H9 (cell line): ENCODE results near the gene BTD. TPM values are rescaled to one million over a fixed set of nuclear protein-coding genes. Genes with fewer than 3 reads are reported as not detected.

Experiments
- DNase-seq: peaks from one replicate; pipeline ENCODE4 v3.0.0-alpha.2; 2017
- H2AFZ ChIP-seq: one replicate; pipeline ENCODE4 v1.6.1; 2013; ENCODE audit warnings: mild to moderate bottlenecking, low read length, control low read depth, moderate library complexity
- H2AK5ac ChIP-seq: 2 replicates; pipeline ENCODE4 v1.6.1; 2013; ENCODE audit warnings: low read length, control low read depth, mixed read lengths; ENCODE audit not compliant: insufficient read length
- H2BK120ac ChIP-seq: one replicate; pipeline ENCODE4 v1.6.1; 2013; ENCODE audit warnings: low read depth, mild to moderate bottlenecking, low read length, control low read depth, inconsistent platforms; ENCODE audit not compliant: poor library complexity, severe bottlenecking
- H2BK12ac ChIP-seq: 2 replicates; pipeline ENCODE4 v1.6.1; 2013; ENCODE audit warnings: low read length, control low read depth, mixed read lengths, low read depth; ENCODE audit not compliant: insufficient read length
- H2BK15ac ChIP-seq: 2 replicates; pipeline ENCODE4 v1.6.1; 2013; ENCODE audit warnings: low read depth, low read length, control low read depth
- H2BK20ac ChIP-seq: one replicate; pipeline ENCODE4 v1.6.1; 2013; ENCODE audit warnings: low read depth, mild to moderate bottlenecking, low read length, control low read depth, inconsistent platforms; ENCODE audit not compliant: poor library complexity, severe bottlenecking
- H2BK5ac ChIP-seq: 2 replicates; pipeline ENCODE4 v1.6.1; 2013; ENCODE audit warnings: low read length, control low read depth, mixed read lengths; ENCODE audit not compliant: insufficient read length
- H3K14ac ChIP-seq: 2 replicates; pipeline ENCODE4 v1.6.1; 2013; ENCODE audit warnings: low read length, control low read depth; ENCODE audit not compliant: insufficient read depth
- H3K18ac ChIP-seq: 2 replicates; pipeline ENCODE4 v1.6.1; 2013; ENCODE audit warnings: low read depth, mild to moderate bottlenecking, mixed read lengths, low read length, control low read depth; ENCODE audit not compliant: insufficient read length
- H3K23ac ChIP-seq: 2 replicates; pipeline ENCODE4 v1.6.1; 2013; ENCODE audit warnings: low read length, control low read depth, mixed read lengths, low read depth; ENCODE audit not compliant: insufficient read length
- H3K23me2 ChIP-seq: 2 replicates; pipeline ENCODE4 v1.6.1; 2013; ENCODE audit warnings: low read depth, mild to moderate bottlenecking, mixed read lengths, low read length, control low read depth; ENCODE audit not compliant: insufficient read length, poor library complexity, severe bottlenecking
- H3K27ac ChIP-seq: 2 replicates; pipeline ENCODE4 v1.5.1; 2013; ENCODE audit warnings: low read length, control low read depth, mixed read lengths, low read depth; ENCODE audit not compliant: insufficient read length
- H3K27me3 ChIP-seq: 2 replicates; pipeline ENCODE4 v1.6.1; 2013; ENCODE audit warnings: low read length, control low read depth, inconsistent platforms; ENCODE audit not compliant: insufficient read depth
- H3K4ac ChIP-seq: 2 replicates; pipeline ENCODE4 v1.6.1; 2013; ENCODE audit warnings: low read depth, mild to moderate bottlenecking, control low read depth, inconsistent platforms, low read length, moderate library complexity
- H3K4me1 ChIP-seq: 2 replicates; pipeline ENCODE4 v1.6.1; 2013; ENCODE audit warnings: low read length, control low read depth, inconsistent platforms; ENCODE audit not compliant: insufficient read depth
- H3K4me2 ChIP-seq: 2 replicates; pipeline ENCODE4 v1.6.1; 2013; ENCODE audit warnings: low read length, control low read depth, mixed read lengths; ENCODE audit not compliant: insufficient read length, insufficient read depth
- H3K56ac ChIP-seq: 2 replicates; pipeline ENCODE4 v1.6.1; 2013; ENCODE audit warnings: low read depth, mild to moderate bottlenecking, mixed read lengths, low read length, control low read depth; ENCODE audit not compliant: insufficient read length
- H3K79me1 ChIP-seq: 2 replicates; pipeline ENCODE4 v1.6.1; 2013; ENCODE audit warnings: low read depth, mild to moderate bottlenecking, moderate library complexity, low read length, control low read depth, inconsistent platforms; ENCODE audit not compliant: insufficient read depth, poor library complexity, severe bottlenecking
- H3K79me2 ChIP-seq: 2 replicates; pipeline ENCODE4 v1.6.1; 2013; ENCODE audit warnings: low read length, control low read depth, inconsistent platforms; ENCODE audit not compliant: insufficient read depth
- H3K9ac ChIP-seq: 2 replicates; pipeline ENCODE4 v1.6.1; 2013; ENCODE audit warnings: low read length, control low read depth, mixed read lengths; ENCODE audit not compliant: insufficient read length; ENCODE audit errors: extremely low read depth
- H3K9me3 ChIP-seq: one replicate; pipeline ENCODE4 v1.6.1; 2013; ENCODE audit warnings: low read depth, low read length, inconsistent platforms; ENCODE audit not compliant: control insufficient read depth
- H3T11ph ChIP-seq: one replicate; pipeline ENCODE4 v1.6.1; 2013; ENCODE audit warnings: mild to moderate bottlenecking, low read length, control low read depth, inconsistent platforms
- H4K20me1 ChIP-seq: one replicate; pipeline ENCODE4 v1.6.1; 2013; ENCODE audit not compliant: control insufficient read depth, insufficient read length, insufficient read depth
- H4K5ac ChIP-seq: 2 replicates; pipeline ENCODE4 v1.6.1; 2013; ENCODE audit warnings: low read depth, mild to moderate bottlenecking, mixed read lengths, low read length, control low read depth; ENCODE audit not compliant: insufficient read length
- H4K8ac ChIP-seq: replicated peaks from 2 replicates; pipeline ENCODE4 v1.6.1; 2013; ENCODE audit warnings: low read length, control low read depth, mixed read lengths, low read depth; ENCODE audit not compliant: insufficient read length
- H4K91ac ChIP-seq: 2 replicates; pipeline ENCODE4 v1.6.1; 2013; ENCODE audit warnings: low read depth, mild to moderate bottlenecking, moderate library complexity, mixed read lengths, low read length, control low read depth; ENCODE audit not compliant: insufficient read length
- H3K27ac Mint-ChIP-seq, 3 experiments: 2 replicates in 2 of 3; 3 replicates in 1 of 3; pipeline ENCODE4 v1.8.0; 2020 to 2021; ENCODE audit warnings: mixed read lengths in 3 of 3, mild to moderate bottlenecking in 1 of 3, moderate library complexity in 1 of 3
- H3K27me3 Mint-ChIP-seq: 2 replicates; pipeline ENCODE4 v1.8.0; 2021; ENCODE audit warnings: low read depth, mild to moderate bottlenecking, moderate library complexity, mixed read lengths
- H3K36me3 Mint-ChIP-seq, 3 experiments: 2 replicates in 2 of 3; 3 replicates in 1 of 3; pipeline ENCODE4 v1.8.0; 2020 to 2021; ENCODE audit warnings: low read depth in 3 of 3, mixed read lengths in 3 of 3; ENCODE audit not compliant: insufficient read depth in 1 of 3
- H3K4me1 Mint-ChIP-seq, 2 experiments: 2 replicates each; pipeline ENCODE4 v1.8.0; 2020; ENCODE audit warnings: mixed read lengths in 2 of 2
- H3K4me3 Mint-ChIP-seq, 2 experiments: 2 replicates in 1 of 2; 3 replicates in 1 of 2; pipeline ENCODE4 v1.8.0; 2020 to 2021; ENCODE audit warnings: mild to moderate bottlenecking in 2 of 2, mixed read lengths in 2 of 2, moderate library complexity in 1 of 2
- H3K9me3 Mint-ChIP-seq, 2 experiments: 2 replicates in 1 of 2; 3 replicates in 1 of 2; pipeline ENCODE4 v1.8.0; 2020; ENCODE audit warnings: mild to moderate bottlenecking in 2 of 2, mixed read lengths in 2 of 2, moderate library complexity in 1 of 2
- WGBS: extraction: QIAGEN DNeasy Blood & Tissue Kit; methylation state at CpG from one replicate; pipeline ENCODE4 v1.1.7; 2013; ENCODE audit warnings: missing lambda C conversion rate, low lambda C conversion rate, mixed read lengths; ENCODE audit not compliant: insufficient read length; ENCODE audit errors: extremely low coverage; 5-methylcytosine and 5-hydroxymethylcytosine counted together
- total RNA-seq: library from RNA; stranded (reverse); gene quantifications from 2 replicates; pipeline ENCODE4 v1.2.1, GENCODE V29; 2021
- TF ChIP-seq, protein P1 (sequence below): fragments of 200-600 bp; sonication (generic); conservative IDR thresholded peaks from 3 replicates; pipeline ENCODE4 v1.8.0; 2021; ENCODE audit warnings: antibody characterized with exemption, mild to moderate bottlenecking

Gene BTD
- total RNA-seq, 1 experiment from 2014 or later: 21.5 TPM

DNA sequence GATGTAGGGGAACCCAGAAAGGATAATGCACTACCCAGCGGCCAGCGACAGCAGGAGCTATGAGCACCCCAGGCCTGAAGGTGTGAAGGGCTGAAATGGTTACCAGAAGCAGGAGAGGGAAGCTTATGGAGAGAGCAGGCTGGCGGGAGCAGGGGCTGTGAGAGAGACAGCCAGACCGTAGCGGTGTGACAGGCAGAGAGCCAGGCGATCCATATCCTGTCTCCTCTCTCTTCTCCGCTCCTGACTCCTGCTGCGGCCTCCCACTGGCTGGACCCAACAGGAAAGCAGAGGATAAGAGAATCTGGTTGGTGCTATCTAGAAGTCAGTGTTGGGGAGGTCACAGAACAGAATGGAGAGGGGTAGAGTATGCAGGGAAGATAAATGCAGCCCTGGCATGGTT lies 49.9 kb downstream of the BTD start:
- H4K8ac ChIP-seq: no peak overlapping the region
- no peaks in the 10 kb centered on the region; the same call in 1 of the 2 replicates for H3K4me1 ChIP-seq
- no peaks in the 10 kb centered on the region for H3K79me1 ChIP-seq
- H3K23me2 ChIP-seq: no peaks in the 10 kb centered on the region
- H3K27me3 ChIP-seq: no peaks in the 10 kb centered on the region
- H3K27ac ChIP-seq: no peak overlapping the region
- no peak for DNase-seq
- peak overlapping the region in 1 of 3 experiments; percentile 45; a peak in 1 of 7 replicates for H3K27ac Mint-ChIP-seq
- no peak overlapping the region for H2BK12ac ChIP-seq
- no peak overlapping the region for H3K4me2 ChIP-seq
- H2AK5ac ChIP-seq: no peak overlapping the region
- H3K18ac ChIP-seq: no peak overlapping the region
- no peak overlapping the region for H3K4me3 Mint-ChIP-seq
- peak overlapping the region; percentile 73 for H3K14ac ChIP-seq
- H3K79me2 ChIP-seq: no peaks in the 10 kb centered on the region
- H2BK20ac ChIP-seq: no peak overlapping the region
- H4K5ac ChIP-seq: no peak overlapping the region
- H3K27me3 Mint-ChIP-seq: no peaks in the 10 kb centered on the region
- H3K4ac ChIP-seq: no peak overlapping the region
- peaks cover 6 to 14% of the 10 kb centered on the region in 2 experiments for H3K9me3 Mint-ChIP-seq
- H3K9ac ChIP-seq: no peak overlapping the region
- no peak overlapping the region for H3K56ac ChIP-seq
- no peak overlapping the region for H2AFZ ChIP-seq
- no peak overlapping the region for H4K91ac ChIP-seq
- peaks cover 24 to 26% of the 10 kb centered on the region in 2 experiments for H3K4me1 Mint-ChIP-seq
- no peak overlapping the region for H2BK5ac ChIP-seq
- no peak overlapping the region for H2BK120ac ChIP-seq
- no peaks in the 10 kb centered on the region for H3K9me3 ChIP-seq
- no CpG with 5 or more reads among the region's 8 CpGs for WGBS
- H4K20me1 ChIP-seq: no peaks in the 10 kb centered on the region
- H3K36me3 Mint-ChIP-seq: peaks cover 5 to 11% (median 10%) of the 10 kb centered on the region in 3 experiments
- H3K23ac ChIP-seq: no peak overlapping the region
- no peak overlapping the region for H2BK15ac ChIP-seq
- no peak overlapping the region for H3T11ph ChIP-seq
- TF ChIP-seq, protein P1, sequence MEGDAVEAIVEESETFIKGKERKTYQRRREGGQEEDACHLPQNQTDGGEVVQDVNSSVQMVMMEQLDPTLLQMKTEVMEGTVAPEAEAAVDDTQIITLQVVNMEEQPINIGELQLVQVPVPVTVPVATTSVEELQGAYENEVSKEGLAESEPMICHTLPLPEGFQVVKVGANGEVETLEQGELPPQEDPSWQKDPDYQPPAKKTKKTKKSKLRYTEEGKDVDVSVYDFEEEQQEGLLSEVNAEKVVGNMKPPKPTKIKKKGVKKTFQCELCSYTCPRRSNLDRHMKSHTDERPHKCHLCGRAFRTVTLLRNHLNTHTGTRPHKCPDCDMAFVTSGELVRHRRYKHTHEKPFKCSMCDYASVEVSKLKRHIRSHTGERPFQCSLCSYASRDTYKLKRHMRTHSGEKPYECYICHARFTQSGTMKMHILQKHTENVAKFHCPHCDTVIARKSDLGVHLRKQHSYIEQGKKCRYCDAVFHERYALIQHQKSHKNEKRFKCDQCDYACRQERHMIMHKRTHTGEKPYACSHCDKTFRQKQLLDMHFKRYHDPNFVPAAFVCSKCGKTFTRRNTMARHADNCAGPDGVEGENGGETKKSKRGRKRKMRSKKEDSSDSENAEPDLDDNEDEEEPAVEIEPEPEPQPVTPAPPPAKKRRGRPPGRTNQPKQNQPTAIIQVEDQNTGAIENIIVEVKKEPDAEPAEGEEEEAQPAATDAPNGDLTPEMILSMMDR: no peak
